ENCODE measurements around the gene FEV. TPM values are rescaled to one million over a fixed set of nuclear protein-coding genes. Genes with fewer than 3 reads are reported as not detected.

The FEV gene
- total RNA-seq, 2 donors from 2014 or later: 1.8 to 25.9 TPM

GRCh38 chr2:218992196-218992595 lies 7.2 kb upstream of the FEV start:
- Histone ChIP-seq H3K9me3 (no peaks in the 10 kb centered on the region), H3K36me3 (no peaks in the 10 kb centered on the region), H3K27ac (no peak overlapping the region), H3K4me3 (no peak overlapping the region), H3K4me1 (replicated peaks) (peaks cover 21% of the 10 kb centered on the region), H3K27me3 (replicated peaks; ENCODE audit: insufficient read depth) (peaks cover 9% of the 10 kb centered on the region)
- intact Hi-C loops (cut with DNase I): no loop called here
- TF ChIP-seq POLR2A (IDR thresholded peaks at IDR 0.05) (no peak), CTCF (IDR thresholded peaks at IDR 0.05) (no peak), POLR2AphosphoS5 (IDR thresholded peaks at IDR 0.05) (no peak)
- WGBS: 7% methylated on average over 7 of the region's 7 CpGs
- DNase-seq (ENCODE audit: low spot score): no peak

GRCh38 chr2:218991674-218992168 lies 6.7 kb upstream of the FEV start:
- Histone ChIP-seq H3K27me3 (replicated peaks; ENCODE audit: insufficient read depth) (peaks cover 9% of the 10 kb centered on the region), H3K4me3 (no peak overlapping the region), H3K9me3 (no peaks in the 10 kb centered on the region), H3K36me3 (no peaks in the 10 kb centered on the region), H3K4me1 (replicated peaks) (peaks cover 21% of the 10 kb centered on the region), H3K27ac (no peak overlapping the region)
- WGBS: 8% methylated on average over 13 of the region's 13 CpGs
- intact Hi-C loops (cut with DNase I): no loop called here
- no peak for DNase-seq (ENCODE audit: low spot score)
- TF ChIP-seq POLR2AphosphoS5 (IDR thresholded peaks at IDR 0.05) (no peak), POLR2A (IDR thresholded peaks at IDR 0.05) (no peak), CTCF (IDR thresholded peaks at IDR 0.05) (no peak)

GRCh38 chr2:218990612-218991011 lies 5.6 kb upstream of the FEV start:
- DNase-seq (ENCODE audit: low spot score): no peak
- Histone ChIP-seq H3K36me3 (no peaks in the 10 kb centered on the region), H3K27me3 (replicated peaks; ENCODE audit: insufficient read depth) (peaks cover 9% of the 10 kb centered on the region), H3K4me1 (replicated peaks) (peaks cover 16% of the 10 kb centered on the region), H3K9me3 (no peaks in the 10 kb centered on the region), H3K27ac (no peak overlapping the region), H3K4me3 (no peak overlapping the region)
- intact Hi-C loops (cut with DNase I): no loop called here
- 8% methylated on average over 6 of the region's 6 CpGs for WGBS
- TF ChIP-seq POLR2AphosphoS5 (IDR thresholded peaks at IDR 0.05): no peak
- no peak for TF ChIP-seq POLR2A (IDR thresholded peaks at IDR 0.05)
- TF ChIP-seq CTCF (IDR thresholded peaks at IDR 0.05): no peak

- Histone ChIP-seq H3K27me3 (replicated peaks; ENCODE audit: insufficient read depth) (peaks cover 9% of the 10 kb centered on the region), H3K4me1 (replicated peaks) (peaks cover 16% of the 10 kb centered on the region), H3K27ac (no peak overlapping the region), H3K36me3 (no peaks in the 10 kb centered on the region), H3K4me3 (no peak overlapping the region), H3K9me3 (no peaks in the 10 kb centered on the region)
- no peak for DNase-seq (ENCODE audit: low spot score)
- TF ChIP-seq POLR2A (IDR thresholded peaks at IDR 0.05): no peak
- no peak for TF ChIP-seq CTCF (IDR thresholded peaks at IDR 0.05)
- TF ChIP-seq POLR2AphosphoS5 (IDR thresholded peaks at IDR 0.05): no peak
- intact Hi-C loops (cut with DNase I): no loop called here
- 13% methylated on average over 9 of the region's 9 CpGs for WGBS
Measured at GRCh38 chr2:218990052-218990451, 5.1 kb upstream of the FEV start.

- intact Hi-C loops (cut with DNase I): no loop called here
- 49% methylated on average over 2 of the region's 2 CpGs for WGBS
Measured at GRCh38 chr2:218988650-218989049, 3.7 kb upstream of the FEV start.

More at GRCh38 chr2:218988650-218989049, 3.7 kb upstream of the FEV start:
- Histone ChIP-seq H3K4me3 (no peak overlapping the region), H3K27me3 (replicated peaks; ENCODE audit: insufficient read depth) (peaks cover 11% of the 10 kb centered on the region), H3K9me3 (no peaks in the 10 kb centered on the region), H3K4me1 (replicated peaks) (peaks cover 10% of the 10 kb centered on the region), H3K27ac (no peak overlapping the region), H3K36me3 (no peaks in the 10 kb centered on the region)
- TF ChIP-seq CTCF (IDR thresholded peaks at IDR 0.05) (no peak), POLR2A (IDR thresholded peaks at IDR 0.05) (no peak), POLR2AphosphoS5 (IDR thresholded peaks at IDR 0.05) (no peak)
- no peak for DNase-seq (ENCODE audit: low spot score)

Data from prostate gland (tissue), 2 donors.